GM13976 (cell line): ENCODE measurements around the gene PHF2.

Experiments used
- DNase-seq: peaks from one replicate; pipeline ENCODE4 v3.0.0; 2012; ENCODE audit warnings: low spot score
- CTCF ChIP-seq: IDR thresholded peaks from 2 replicates; pipeline ENCODE4 v1.5.1; 2012; ENCODE audit warnings: borderline replicate concordance, mild to moderate bottlenecking; ENCODE audit not compliant: insufficient read depth; ENCODE audit errors: extremely low read depth, missing control alignments, control extremely low read depth
- in situ Hi-C: fragments of 300-500 bp; cut with MboI; formaldehyde crosslinking; loops from one replicate; pipeline ENCODE4 v1.12.0; 2022; ENCODE audit warnings: low sequenced_read_pairs, mixed read lengths, inconsistent platforms; ENCODE audit not compliant: unreplicated experiment

PHF2 gene

DNA sequence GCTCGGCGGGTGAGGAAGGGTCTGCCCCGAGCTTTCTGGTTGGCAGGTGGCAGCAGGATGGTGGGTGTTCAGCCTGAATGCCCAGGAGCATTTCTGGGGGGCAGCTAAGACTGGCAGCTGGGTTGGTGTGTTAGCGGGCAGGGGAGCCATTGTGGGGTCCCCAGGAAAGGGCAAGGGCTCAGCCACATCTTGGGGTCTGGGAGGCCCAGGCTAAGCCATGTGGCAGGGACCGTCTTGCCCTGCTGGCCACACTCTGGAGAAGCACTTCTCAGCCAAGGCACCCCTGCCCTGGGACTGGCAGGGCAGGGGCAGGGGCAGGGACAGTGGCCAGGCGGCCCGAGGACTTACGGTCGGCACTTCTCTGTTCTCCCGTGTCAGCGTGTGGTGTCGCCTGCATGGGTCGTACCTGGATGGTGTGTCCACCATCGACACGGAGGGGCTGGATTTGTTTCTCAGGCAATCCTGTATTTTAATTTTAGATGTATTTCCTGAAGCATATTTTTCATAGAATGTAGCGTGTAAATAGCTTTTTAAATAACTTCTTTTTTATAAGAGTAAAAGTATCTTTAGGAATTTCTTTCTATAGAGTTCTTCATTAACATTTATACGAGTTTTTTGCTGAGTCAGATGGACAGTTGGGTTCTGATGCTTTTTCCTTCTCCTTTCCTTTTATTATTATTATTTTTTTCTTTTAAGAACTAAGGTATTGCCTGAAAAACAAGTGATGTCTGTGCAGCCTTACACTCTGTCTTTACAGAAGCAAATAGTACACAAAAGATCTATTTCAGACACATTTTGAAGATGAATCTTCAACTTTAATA, 102.0 kb downstream of the PHF2 start:
- no peak for DNase-seq
- in situ Hi-C loops = loop anchor here (25.0 kb wide), 1 partner anchor 284 kb away; the partner anchor contains the start of gene BARX1
- TF ChIP-seq CTCF = no peak

- no peak for TF ChIP-seq CTCF
- in situ Hi-C loops = loop anchor here (25.0 kb wide), 1 partner anchor 283 kb away; the partner anchor contains the start of gene BARX1
- peak; percentile 21 for DNase-seq
Measured at GRCh38 chr9:93679536-93680442, 103.4 kb downstream of the PHF2 start.

GRCh38 chr9:93680443-93681268, 104.3 kb downstream of the PHF2 start:
- peak; percentile 38 for DNase-seq
- no peak for TF ChIP-seq CTCF
- in situ Hi-C loops = loop anchor here (25.0 kb wide), 1 partner anchor 282 kb away; the partner anchor contains the start of gene BARX1

- TF ChIP-seq CTCF = no peak
- in situ Hi-C loops = loop anchor here (25.0 kb wide), 1 partner anchor 281 kb away; the partner anchor contains the start of gene BARX1
- DNase-seq = peak; percentile 24
Measured at GRCh38 chr9:93681269-93682154, 105.1 kb downstream of the PHF2 start.

GRCh38 chr9:93682155-93682968, 106.0 kb downstream of the PHF2 start:
- peak; percentile 67 for TF ChIP-seq CTCF
- in situ Hi-C loops = loop anchor here (25.0 kb wide), 1 partner anchor 280 kb away; the partner anchor contains the start of gene BARX1
- peak; percentile 86 for DNase-seq
